ENCODE measurements around the gene OR2T27. TPM values are rescaled to one million over a fixed set of nuclear protein-coding genes. Genes with fewer than 3 reads are reported as not detected.
A peak's percentile ranks its signal among the peaks of the same experiment; 100 is the strongest.

OR2T27 gene
- total RNA-seq, 2 experiments from 2014 or later = not detected

- Mint-ChIP-seq H3K4me1 (no peaks in the 10 kb centered on the region), H3K4me3 (no peak overlapping the region), H3K27ac (no peak overlapping the region), H3K36me3 (no peaks in the 10 kb centered on the region), H3K27me3 (no peaks in the 10 kb centered on the region), H3K9me3 (no peaks in the 10 kb centered on the region)
- POLR2A ChIA-PET = no interaction called here
- ATAC-seq (ENCODE audit: low read depth) = no peak
- no peak for DNase-seq
These were observed 27.1 kb downstream of the OR2T27 start for GRCh38 chr1:248627971-248628844.

DNA sequence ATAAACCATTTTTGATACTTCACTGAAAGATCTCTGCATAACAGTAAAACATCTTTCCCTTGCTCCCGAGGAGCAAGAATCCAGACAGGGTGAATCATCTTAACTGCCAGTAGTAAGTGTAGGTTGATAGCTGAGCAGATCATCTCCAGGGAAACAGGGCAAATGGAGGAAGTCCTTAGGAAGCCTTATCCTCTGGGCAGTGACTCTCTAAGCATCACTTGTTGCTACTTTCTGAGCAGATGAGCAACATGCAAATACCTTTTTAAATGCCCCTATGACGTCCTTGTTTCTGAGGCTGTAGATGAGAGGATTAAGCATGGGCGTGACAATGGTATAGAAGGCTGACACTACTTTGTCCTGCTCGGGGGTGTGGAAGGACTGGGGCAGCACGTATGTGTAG is 29.4 kb downstream of the OR2T27 start:
- H3K27ac Mint-ChIP-seq = no peak overlapping the region
- H3K36me3 Mint-ChIP-seq = no peaks in the 10 kb centered on the region
- H3K4me3 Mint-ChIP-seq = no peak overlapping the region
- DNase-seq (no peak), ATAC-seq (ENCODE audit: low read depth) (no peak)
- no peaks in the 10 kb centered on the region for H3K27me3 Mint-ChIP-seq
- no peaks in the 10 kb centered on the region for H3K9me3 Mint-ChIP-seq
- H3K4me1 Mint-ChIP-seq = no peaks in the 10 kb centered on the region
- POLR2A ChIA-PET = no interaction called here

DNA sequence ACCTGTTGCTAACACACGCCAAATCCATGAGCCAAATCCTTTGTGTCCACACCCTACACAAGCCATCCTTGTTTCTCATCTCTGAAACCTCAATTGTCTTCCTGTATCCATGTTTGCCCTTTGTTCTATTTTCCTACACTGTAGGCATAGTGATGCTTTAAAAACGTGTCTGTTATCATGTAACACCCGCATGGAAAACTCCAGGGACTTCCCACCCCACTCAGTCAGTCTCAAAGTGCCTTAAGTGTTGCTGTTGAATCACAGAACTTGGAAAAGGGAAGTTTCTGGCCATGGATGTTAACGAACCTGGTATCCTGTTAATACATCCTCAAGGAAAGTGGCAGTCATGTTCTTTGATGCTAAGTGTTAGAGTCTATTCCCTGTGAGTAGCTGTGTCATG is 30.2 kb downstream of the OR2T27 start:
- POLR2A ChIA-PET = no interaction called here
- Mint-ChIP-seq H3K36me3 (no peaks in the 10 kb centered on the region), H3K27ac (no peak overlapping the region), H3K4me3 (no peak overlapping the region), H3K9me3 (no peaks in the 10 kb centered on the region), H3K27me3 (no peaks in the 10 kb centered on the region), H3K4me1 (no peaks in the 10 kb centered on the region)
- no peak for ATAC-seq (ENCODE audit: low read depth)
- DNase-seq = no peak

GRCh38 chr1:248622570-248623001 is 32.7 kb downstream of the OR2T27 start:
- H3K9me3 Mint-ChIP-seq = no peaks in the 10 kb centered on the region
- H3K36me3 Mint-ChIP-seq = no peaks in the 10 kb centered on the region
- POLR2A ChIA-PET = interaction anchor here (0.7 kb wide), 1 partner anchor 275 kb away, joined by 3 read pairs; no protein-coding TSS in a partner anchor
- H3K27ac Mint-ChIP-seq = no peak overlapping the region
- no peaks in the 10 kb centered on the region for H3K27me3 Mint-ChIP-seq
- no peak overlapping the region for H3K4me3 Mint-ChIP-seq
- no peak for DNase-seq
- H3K4me1 Mint-ChIP-seq = no peaks in the 10 kb centered on the region
- ATAC-seq (ENCODE audit: low read depth) = peak; percentile 58

DNA sequence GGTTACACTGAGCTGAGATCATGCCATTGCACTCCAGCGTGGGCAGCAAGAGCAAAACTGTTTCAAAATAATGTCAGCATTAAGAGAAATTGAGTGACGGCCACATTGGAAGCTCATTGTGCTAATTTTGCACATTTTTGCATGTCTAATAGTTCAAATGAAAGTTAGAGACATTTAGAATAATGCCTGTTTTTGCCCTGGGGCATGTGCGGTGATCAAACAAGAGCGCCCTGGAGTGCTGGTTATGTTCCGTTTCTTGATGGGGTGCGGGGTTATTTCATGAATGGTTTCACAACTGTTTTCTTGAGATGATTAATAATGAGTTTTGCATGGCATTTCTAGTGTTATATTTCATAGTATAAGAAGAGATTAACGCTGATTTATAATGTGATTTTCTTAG is 33.6 kb downstream of the OR2T27 start:
- H3K9me3 Mint-ChIP-seq = no peaks in the 10 kb centered on the region
- ATAC-seq (ENCODE audit: low read depth) = no peak
- H3K36me3 Mint-ChIP-seq = no peaks in the 10 kb centered on the region
- no peaks in the 10 kb centered on the region for H3K4me1 Mint-ChIP-seq
- H3K27ac Mint-ChIP-seq = no peak overlapping the region
- no peak overlapping the region for H3K4me3 Mint-ChIP-seq
- POLR2A ChIA-PET = no interaction called here
- no peaks in the 10 kb centered on the region for H3K27me3 Mint-ChIP-seq
- DNase-seq = no peak

DNA sequence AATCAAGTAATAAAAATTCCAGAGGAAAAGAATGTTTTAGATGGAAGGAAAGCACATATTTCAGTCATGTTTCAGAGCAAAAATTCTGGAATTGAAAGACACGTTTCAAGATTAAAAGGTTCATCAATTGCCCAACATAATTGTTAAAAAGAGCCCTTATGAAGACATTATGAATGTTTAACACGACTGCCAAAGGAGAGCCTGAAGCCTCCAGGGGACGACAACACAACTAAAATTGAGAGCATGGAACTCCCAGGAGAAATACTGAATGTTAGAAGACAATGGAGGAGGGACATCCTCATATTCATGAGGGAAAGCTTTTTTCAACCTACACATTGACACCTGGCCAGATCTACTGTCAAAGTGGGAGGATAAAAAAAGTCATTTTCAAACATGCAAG is 36.5 kb downstream of the OR2T27 start:
- Mint-ChIP-seq H3K27me3 (no peaks in the 10 kb centered on the region), H3K36me3 (no peaks in the 10 kb centered on the region), H3K4me3 (no peak overlapping the region), H3K9me3 (no peaks in the 10 kb centered on the region), H3K27ac (no peak overlapping the region), H3K4me1 (no peaks in the 10 kb centered on the region)
- DNase-seq (no peak), ATAC-seq (ENCODE audit: low read depth) (no peak)
- POLR2A ChIA-PET = no interaction called here

DNA sequence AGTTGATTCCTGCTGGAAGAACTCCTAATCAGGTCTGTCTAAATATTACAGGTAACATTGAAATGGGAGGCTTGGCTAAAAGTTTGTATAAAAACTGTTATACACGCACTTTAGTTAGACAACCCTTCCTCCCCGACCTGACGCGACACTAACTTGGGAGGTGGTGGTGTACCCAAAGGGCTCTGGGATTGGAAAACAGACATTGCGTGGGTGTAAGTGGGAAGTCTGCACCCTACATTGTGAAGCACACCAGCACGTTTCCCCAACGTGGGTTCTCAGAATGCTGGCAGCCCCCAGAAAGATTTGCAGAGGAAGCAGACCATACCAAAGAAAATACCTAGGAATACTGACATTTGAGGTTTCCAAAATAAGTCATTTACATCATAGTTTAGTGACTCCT is 37.2 kb downstream of the OR2T27 start:
- no peak for ATAC-seq (ENCODE audit: low read depth)
- H3K4me3 Mint-ChIP-seq = no peak overlapping the region
- H3K9me3 Mint-ChIP-seq = no peaks in the 10 kb centered on the region
- H3K27me3 Mint-ChIP-seq = no peaks in the 10 kb centered on the region
- DNase-seq = no peak
- POLR2A ChIA-PET = no interaction called here
- H3K27ac Mint-ChIP-seq = no peak overlapping the region
- no peaks in the 10 kb centered on the region for H3K36me3 Mint-ChIP-seq
- H3K4me1 Mint-ChIP-seq = no peaks in the 10 kb centered on the region

DNA sequence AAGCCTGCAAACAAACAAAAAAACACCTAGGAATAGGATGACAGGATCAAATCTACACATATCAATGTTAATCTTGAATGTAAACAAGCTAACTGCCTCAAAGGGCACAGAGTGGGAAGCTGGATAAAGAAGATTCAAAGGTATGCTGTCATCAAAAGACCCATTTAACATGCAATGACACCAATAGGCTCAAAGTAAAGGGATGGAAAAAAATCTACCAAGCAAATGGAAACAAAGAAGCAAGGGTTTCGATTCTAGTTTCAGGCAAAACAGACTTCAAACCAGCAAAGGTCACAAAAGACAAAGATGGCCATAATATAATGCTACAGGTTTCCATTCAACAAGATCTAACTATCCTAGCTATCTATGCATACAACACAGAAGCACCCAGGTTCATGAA is 41.6 kb downstream of the OR2T27 start:
- H3K4me1 Mint-ChIP-seq = no peaks in the 10 kb centered on the region
- no peak overlapping the region for H3K27ac Mint-ChIP-seq
- H3K36me3 Mint-ChIP-seq = no peaks in the 10 kb centered on the region

GRCh38 chr1:248611883-248612414 is 43.4 kb downstream of the OR2T27 start:
- POLR2A ChIA-PET = no interaction called here
- no peaks in the 10 kb centered on the region for H3K4me1 Mint-ChIP-seq
- no peak overlapping the region for H3K27ac Mint-ChIP-seq
- no peaks in the 10 kb centered on the region for H3K36me3 Mint-ChIP-seq
- no peaks in the 10 kb centered on the region for H3K27me3 Mint-ChIP-seq
- ATAC-seq (ENCODE audit: low read depth) (peak; percentile 50), DNase-seq (no peak)
- H3K9me3 Mint-ChIP-seq = no peaks in the 10 kb centered on the region
- no peak overlapping the region for H3K4me3 Mint-ChIP-seq

More for the DNA sequence above, 41.6 kb downstream of the OR2T27 start:
- Mint-ChIP-seq H3K4me3 (no peak overlapping the region), H3K27me3 (no peaks in the 10 kb centered on the region), H3K9me3 (no peaks in the 10 kb centered on the region)
- ATAC-seq (ENCODE audit: low read depth) (no peak), DNase-seq (no peak)
- POLR2A ChIA-PET = no interaction called here

GRCh38 chr1:248610301-248610700 is 45.0 kb downstream of the OR2T27 start:
- no peaks in the 10 kb centered on the region for H3K36me3 Mint-ChIP-seq
- H3K4me3 Mint-ChIP-seq = no peak overlapping the region
- H3K27me3 Mint-ChIP-seq = no peaks in the 10 kb centered on the region
- H3K27ac Mint-ChIP-seq = no peak overlapping the region
- no peaks in the 10 kb centered on the region for H3K9me3 Mint-ChIP-seq
- POLR2A ChIA-PET = no interaction called here
- ATAC-seq (ENCODE audit: low read depth) (no peak), DNase-seq (no peak)
- H3K4me1 Mint-ChIP-seq = no peaks in the 10 kb centered on the region

Other genes with a start within 250 kb of the OR2T27 start
- gene OR2T2, start 209.9 kb downstream of the OR2T27 start, total RNA-seq = not detected
- not detected for gene OR2T3, start 182.2 kb downstream of the OR2T27 start, total RNA-seq
- gene OR2T5, start 166.9 kb downstream of the OR2T27 start, total RNA-seq = not detected
- gene OR2G6, start 147.5 kb downstream of the OR2T27 start, total RNA-seq = not detected
- gene OR2T29, start 92.8 kb downstream of the OR2T27 start, total RNA-seq = not detected
- gene OR2T34, start 80.8 kb downstream of the OR2T27 start, total RNA-seq = not detected
- gene OR2T10, start 57.8 kb downstream of the OR2T27 start, total RNA-seq = not detected
- not detected for gene OR2T11, start 20.4 kb downstream of the OR2T27 start, total RNA-seq
- gene OR2T35, start 10.2 kb downstream of the OR2T27 start, total RNA-seq = not detected
- not detected for gene OR14I1, start 47.2 kb upstream of the OR2T27 start, total RNA-seq
- gene LYPD8, start 100.2 kb upstream of the OR2T27 start, total RNA-seq = not detected
- 10 to 100 TPM; 32.8 to 34.7 TPM for gene SH3BP5L, start 170.4 kb upstream of the OR2T27 start, total RNA-seq
- gene ZNF672, start 182.7 kb upstream of the OR2T27 start, total RNA-seq = 10 to 100 TPM; 51.0 to 53.6 TPM
- gene ZNF692, start 203.6 kb upstream of the OR2T27 start, total RNA-seq = 10 to 100 TPM; 58.6 to 70.2 TPM

Measured in activated naive CD8-positive, alpha-beta T cell treated with anti-CD3 and anti-CD28 coated beads, Interleukin-2, amount 10 ng/mL, durations not matched to agents 7 days and 5 days (primary cell).